NCI-H2196 treated with DMSO at 0.1 percent for 48 hours (cell line): Measurements from ENCODE around the gene PRKCA.
"Not testable (repeated sequence)": the region's sequence is repeated elsewhere in the genome, so short reads cannot be mapped to it uniquely, and the experiment has no call there.

ENCODE experiments used
- DNase-seq: peaks from one replicate; lab custom pipeline; 2025; ENCODE audit not compliant: unreplicated experiment; lab: John Stamatoyannopoulos, UW

PRKCA gene

GRCh38 chr17:66701462-66701861 lies 399.0 kb downstream of the PRKCA start:
- DNase-seq = no peak

GRCh38 chr17:66702106-66702936 lies 399.9 kb downstream of the PRKCA start:
- no peak for DNase-seq

GRCh38 chr17:66704858-66705520 lies 402.6 kb downstream of the PRKCA start:
- DNase-seq = no peak

GRCh38 chr17:66706851-66707450 lies 404.5 kb downstream of the PRKCA start:
- DNase-seq = no peak

GRCh38 chr17:66711401-66711800 lies 409.0 kb downstream of the PRKCA start:
- no peak for DNase-seq

DNA sequence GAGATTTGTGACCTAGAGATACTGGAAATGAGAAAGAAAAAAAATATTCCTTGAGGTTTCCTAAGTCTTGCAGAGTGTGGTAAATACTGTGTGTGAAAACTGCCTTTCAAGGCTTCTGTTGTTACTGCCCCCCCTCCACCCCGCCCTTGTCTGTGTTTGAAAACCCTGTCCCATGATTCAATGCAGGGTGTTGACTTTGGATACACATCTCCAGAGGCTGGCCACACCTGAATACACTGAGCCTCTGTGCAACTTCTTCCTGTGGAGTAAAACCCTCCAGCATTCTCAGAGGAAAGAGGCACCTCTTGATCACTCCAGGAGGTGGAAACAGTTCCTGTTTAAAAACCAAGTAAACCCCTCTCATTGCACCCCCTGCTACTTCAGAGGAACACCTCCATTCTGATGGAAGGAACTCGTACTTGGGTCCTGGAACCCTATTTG lies 409.5 kb downstream of the PRKCA start:
- no peak for DNase-seq

- DNase-seq = no peak
These were observed 410.0 kb downstream of the PRKCA start for GRCh38 chr17:66712453-66712852.

GRCh38 chr17:66713021-66713532 lies 410.7 kb downstream of the PRKCA start:
- DNase-seq = not testable (repeated sequence)

DNA sequence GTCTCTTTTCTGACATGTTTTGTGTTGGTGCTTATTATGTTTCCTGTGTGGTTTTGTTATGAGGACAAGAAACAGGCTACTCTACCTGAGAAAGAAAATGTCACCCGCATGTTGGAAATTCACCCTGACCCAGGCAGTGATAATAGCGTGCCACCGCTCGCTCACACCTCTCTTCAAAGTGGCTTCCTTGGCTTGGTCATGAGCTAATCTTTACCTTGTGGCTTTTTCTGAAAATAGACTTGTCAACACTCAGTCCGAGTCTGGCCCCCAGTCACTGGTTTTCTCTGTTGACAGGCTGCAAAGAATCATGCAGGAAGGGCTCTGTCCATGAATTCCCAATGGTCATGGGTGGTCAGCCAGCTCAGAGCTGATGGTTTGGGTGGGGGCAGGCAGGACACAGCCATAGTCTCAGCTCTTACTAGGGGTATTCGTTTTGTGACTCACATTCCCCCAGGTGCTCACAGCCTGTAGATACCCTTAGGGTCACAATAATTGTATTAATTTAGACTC lies 411.2 kb downstream of the PRKCA start:
- DNase-seq = no peak

DNA sequence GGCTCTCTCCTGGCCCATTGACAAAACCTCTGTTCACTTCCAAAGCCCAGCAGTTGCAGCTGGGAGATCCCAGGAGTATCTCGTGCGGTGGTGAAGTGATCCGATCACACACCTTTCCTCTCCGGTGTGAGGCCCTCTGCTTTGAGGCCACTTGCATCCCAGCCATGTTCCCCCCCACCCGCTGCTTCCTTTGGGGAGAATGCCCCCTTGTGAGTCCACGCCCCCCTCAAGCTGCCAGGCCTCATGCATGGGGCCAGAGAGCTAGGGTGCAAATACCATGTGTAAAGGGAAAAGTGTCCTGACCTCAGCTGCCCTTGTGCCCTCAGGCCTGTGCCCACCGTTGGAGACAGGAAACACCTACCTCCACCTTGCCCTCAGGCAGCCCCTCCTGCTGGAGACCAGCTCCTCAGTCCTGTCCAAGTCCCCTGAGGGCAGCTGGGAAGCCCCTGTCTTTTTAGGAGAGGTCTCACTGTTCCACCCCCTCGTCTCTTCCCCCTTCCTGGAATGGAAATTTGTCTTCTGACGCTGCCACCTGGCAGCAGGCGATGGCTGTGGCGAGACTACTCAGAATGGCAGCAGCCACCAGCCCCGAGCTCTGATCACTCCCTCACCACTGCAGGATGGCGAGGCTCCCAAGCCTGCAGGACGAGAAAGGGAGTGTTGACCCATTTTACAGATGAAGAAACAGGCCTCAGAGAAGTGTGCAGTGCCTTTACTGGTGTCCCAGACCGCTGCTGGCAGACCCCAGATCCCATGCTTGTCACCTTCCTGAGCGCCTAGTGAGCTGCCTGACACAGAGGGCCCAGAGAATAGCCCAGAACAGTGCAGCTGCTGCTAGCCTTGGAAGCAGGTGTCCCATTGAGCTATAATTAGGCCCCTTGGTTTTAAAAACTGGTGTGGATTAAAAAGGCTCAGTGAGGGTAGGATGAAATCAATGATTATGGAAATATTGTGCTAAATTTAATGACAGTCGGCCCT lies 411.9 kb downstream of the PRKCA start:
- DNase-seq = no peak

- DNase-seq = no peak
These were observed 412.8 kb downstream of the PRKCA start for GRCh38 chr17:66715076-66715675.

GRCh38 chr17:66715745-66716156 lies 413.3 kb downstream of the PRKCA start:
- peak; percentile 75 for DNase-seq

- DNase-seq = no peak
These were observed 414.0 kb downstream of the PRKCA start for GRCh38 chr17:66716236-66717026.

- no peak for DNase-seq
These were observed 415.2 kb downstream of the PRKCA start for GRCh38 chr17:66717641-66718058.

GRCh38 chr17:66720027-66720426 lies 417.6 kb downstream of the PRKCA start:
- no peak for DNase-seq

DNA sequence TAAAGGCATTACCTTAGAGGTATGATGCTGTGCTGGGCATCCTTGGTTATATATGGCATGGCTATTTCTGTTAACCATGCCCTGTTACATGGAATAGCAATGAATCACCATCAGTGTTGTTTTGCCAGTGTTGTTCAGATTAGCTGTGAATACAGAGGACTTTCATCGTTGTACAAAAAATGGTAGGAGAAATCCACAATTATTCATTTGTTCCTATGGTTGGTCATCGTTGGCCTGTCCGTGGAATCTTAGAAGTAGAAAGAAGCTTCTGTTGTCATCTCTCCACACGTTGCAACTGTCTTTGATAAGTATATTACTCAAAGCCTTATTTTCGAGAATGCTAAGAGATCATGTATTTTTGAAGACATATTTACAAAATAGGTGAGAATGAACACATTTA lies 418.2 kb downstream of the PRKCA start:
- DNase-seq = no peak

DNA sequence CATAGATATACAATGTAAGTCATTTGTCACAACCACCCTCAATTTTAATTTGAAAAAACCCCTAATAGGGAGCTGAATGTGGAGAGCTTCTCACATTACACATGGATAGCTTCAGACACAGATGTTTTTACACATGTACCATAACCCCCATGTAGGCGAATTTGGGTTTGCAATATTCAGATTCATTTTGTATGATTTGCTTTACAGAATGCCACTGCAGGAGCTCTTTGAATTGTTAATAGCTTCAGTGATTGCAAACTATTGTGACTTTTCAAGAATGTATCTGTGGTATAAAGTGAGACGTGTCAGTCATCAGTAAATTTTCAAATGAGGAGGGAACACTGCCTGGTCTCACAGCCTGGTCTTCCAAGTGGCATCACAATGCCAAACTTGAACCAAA lies 419.9 kb downstream of the PRKCA start:
- DNase-seq = no peak

GRCh38 chr17:66724581-66725341 lies 422.3 kb downstream of the PRKCA start:
- DNase-seq = peak; percentile 32
